SK-N-SH (cell line): ENCODE results near the gene KRT17. TPM values are rescaled to one million over a fixed set of nuclear protein-coding genes. Genes with fewer than 3 reads are reported as not detected.

ENCODE experiments used
- CTCF ChIA-PET: fragments of 300-600, 350-600 bp; formaldehyde crosslinking; extraction: SDS; loops from one replicate; lab custom pipeline; 2021; lab: Yijun Ruan, JAX
- POLR2A ChIA-PET: fragments of 350-600 bp; sonication (Branson Sonifier 250); formaldehyde crosslinking; extraction: SDS; loops from one replicate; lab custom pipeline; 2020; ENCODE audit warnings: antibody characterized with exemption, inconsistent platforms; lab: Yijun Ruan, JAX
- DNase-seq: peaks from one replicate; pipeline ENCODE4 v3.0.0; 2012
- H2AFZ ChIP-seq: fragments of 200-600 bp; sonication (generic); 2 replicates; pipeline ENCODE4 v1.8.1; 2016; ENCODE audit warnings: antibody characterized with exemption, mild to moderate bottlenecking, low read depth
- H3F3A ChIP-seq: fragments of 200-600 bp; sonication (generic); replicated peaks from 2 replicates; pipeline ENCODE3; 2016; ENCODE audit warnings: antibody characterized with exemption, mild to moderate bottlenecking; ENCODE audit not compliant: insufficient read depth
- H3K27ac ChIP-seq, 2 experiments: fragments of 200-500 bp in 1 of 2; fragments of 200-600 bp in 1 of 2; sonication (Bioruptor generic) in 1 of 2; sonication (generic), shearing (Covaris generic) in 1 of 2; 2 replicates each; pipeline versions ENCODE4 v1.5.1 to v1.6.1; 2014 to 2016; ENCODE audit warnings: low read depth in 2 of 2, inconsistent platforms in 1 of 2, low read length in 1 of 2, mild to moderate bottlenecking in 1 of 2, mixed read lengths in 1 of 2
- H3K27me3 ChIP-seq: fragments of 200-600 bp; sonication (generic), shearing (Covaris generic); 2 replicates; pipeline ENCODE4 v1.6.1; 2016; ENCODE audit warnings: mixed run types; ENCODE audit not compliant: insufficient read depth
- H3K36me3 ChIP-seq, 2 experiments: fragments of 200-500 bp in 1 of 2; fragments of 200-600 bp in 1 of 2; sonication (Bioruptor generic) in 1 of 2; sonication (generic) in 1 of 2; replicated peaks in 1 of 2; 2 replicates each; pipeline versions ENCODE3 to v1.5.1; 2014 to 2016; ENCODE audit warnings: low read length in 1 of 2, mild to moderate bottlenecking in 1 of 2; ENCODE audit not compliant: insufficient read depth in 2 of 2, control insufficient read depth in 1 of 2
- H3K4me1 ChIP-seq, 2 experiments: fragments of 200-500 bp in 1 of 2; fragments of 200-600 bp in 1 of 2; sonication (Bioruptor generic) in 1 of 2; sonication (generic), shearing (Covaris generic) in 1 of 2; 2 replicates each; pipeline versions ENCODE4 v1.5.1 to v1.6.1; 2014 to 2016; ENCODE audit warnings: low read depth in 1 of 2, low read length in 1 of 2, mixed run types in 1 of 2; ENCODE audit not compliant: insufficient read depth in 2 of 2, control insufficient read depth in 1 of 2
- H3K4me2 ChIP-seq: fragments of 200-600 bp; sonication (generic), shearing (Covaris generic); 2 replicates; pipeline ENCODE4 v1.6.1; 2017; ENCODE audit warnings: mixed run types
- H3K4me3 ChIP-seq, 2 experiments: fragments of 200-500 bp in 1 of 2; fragments of 200-600 bp in 1 of 2; sonication (Bioruptor generic) in 1 of 2; sonication (generic), shearing (Covaris generic) in 1 of 2; 2 replicates each; pipeline versions ENCODE4 v1.5.1 to v1.8.1; 2014 to 2016; ENCODE audit warnings: low read depth in 2 of 2, inconsistent platforms in 1 of 2, low read length in 1 of 2, mild to moderate bottlenecking in 1 of 2, mixed read lengths in 1 of 2, moderate library complexity in 1 of 2
- H3K79me2 ChIP-seq: fragments of 200-600 bp; sonication (generic); 2 replicates; pipeline ENCODE4 v1.8.1; 2017; ENCODE audit warnings: mild to moderate bottlenecking; ENCODE audit not compliant: insufficient read depth
- H3K9ac ChIP-seq: fragments of 200-600 bp; sonication (generic); 2 replicates; pipeline ENCODE4 v1.6.1; 2017; ENCODE audit warnings: mixed run types
- H3K9me2 ChIP-seq: fragments of 200-600 bp; sonication (generic); 2 replicates; pipeline ENCODE4 v1.6.1; 2017; ENCODE audit warnings: mixed run types
- H3K9me3 ChIP-seq: fragments of 200-600 bp; sonication (generic); 2 replicates; pipeline ENCODE4 v1.6.1; 2017; ENCODE audit warnings: mixed run types, mild to moderate bottlenecking, moderate library complexity
- H4K20me1 ChIP-seq: fragments of 200-600 bp; sonication (generic); 2 replicates; pipeline ENCODE4 v1.6.1; 2017; ENCODE audit warnings: mild to moderate bottlenecking, mixed run types; ENCODE audit not compliant: insufficient read depth
- CHD2 ChIP-seq: fragments of 150-350 bp; IDR thresholded peaks from 2 replicates; pipeline ENCODE4 v1.6.1; 2018; ENCODE audit warnings: low read length; ENCODE audit not compliant: partially characterized antibody
- CTCF ChIP-seq: fragments of 200-600 bp; sonication (generic); IDR thresholded peaks from 2 replicates; pipeline ENCODE4 v1.6.1; 2017; ENCODE audit warnings: antibody characterized with exemption, mild to moderate bottlenecking, moderate library complexity
- ELF1 ChIP-seq: IDR thresholded peaks from 2 replicates; pipeline ENCODE4 v1.4.0; 2012
- FOXJ3 ChIP-seq: sonication (generic); formaldehyde crosslinking; IDR thresholded peaks from 2 replicates; pipeline ENCODE4 v1.5.1; 2020; ENCODE audit warnings: mild to moderate bottlenecking, missing genetic modification reagents
- FOXM1 ChIP-seq: IDR thresholded peaks from 2 replicates; pipeline ENCODE4 v1.4.0; 2012; ENCODE audit warnings: low read depth, mild to moderate bottlenecking
- GATA2 ChIP-seq: sonication (generic); formaldehyde crosslinking; IDR thresholded peaks from 2 replicates; pipeline ENCODE4 v1.5.0; 2020; ENCODE audit warnings: mild to moderate bottlenecking, missing genetic modification reagents
- MAX ChIP-seq: IDR thresholded peaks from 2 replicates; pipeline ENCODE4 v1.4.0; 2012; ENCODE audit warnings: low read depth
- NFIC ChIP-seq: IDR thresholded peaks from 2 replicates; pipeline ENCODE4 v1.4.0; 2012; ENCODE audit warnings: borderline replicate concordance
- NRF1 ChIP-seq: IDR thresholded peaks from 2 replicates; pipeline ENCODE4 v1.6.1; 2012; ENCODE audit warnings: low read depth, mild to moderate bottlenecking, low read length
- REST ChIP-seq: IDR thresholded peaks from 2 replicates; pipeline ENCODE4 v1.6.1; 2012; ENCODE audit warnings: mild to moderate bottlenecking, low read depth, low read length, moderate library complexity
- RFX5 ChIP-seq: IDR thresholded peaks from 2 replicates; pipeline ENCODE4 v1.6.1; 2012; ENCODE audit warnings: mild to moderate bottlenecking, improper control_type of control experiment, low read length
- RXRA ChIP-seq: IDR thresholded peaks from 2 replicates; pipeline ENCODE4 v1.4.0; 2012; ENCODE audit warnings: low read depth, mild to moderate bottlenecking, borderline replicate concordance
- SMC3 ChIP-seq: IDR thresholded peaks from 2 replicates; pipeline ENCODE4 v1.6.1; 2012; ENCODE audit warnings: low read depth, low read length, improper control_type of control experiment
- TAF1 ChIP-seq: IDR thresholded peaks from 2 replicates; pipeline ENCODE4 v1.6.1; 2012; ENCODE audit warnings: low read depth, mild to moderate bottlenecking, low read length, moderate library complexity, borderline replicate concordance
- TEAD4 ChIP-seq: IDR thresholded peaks from 2 replicates; pipeline ENCODE4 v1.4.0; 2012; ENCODE audit warnings: mild to moderate bottlenecking, borderline replicate concordance; ENCODE audit not compliant: insufficient read depth
- USF1 ChIP-seq: IDR thresholded peaks from 2 replicates; pipeline ENCODE4 v1.4.0; 2012; ENCODE audit warnings: low read depth, borderline replicate concordance
- YY1 ChIP-seq: IDR thresholded peaks from 2 replicates; pipeline ENCODE4 v1.4.0; 2012; ENCODE audit warnings: low read depth, mild to moderate bottlenecking
- ZBTB33 ChIP-seq: IDR thresholded peaks from 2 replicates; pipeline ENCODE4 v1.4.0; 2012; ENCODE audit warnings: low read depth, borderline replicate concordance
- WGBS: methylation state at CpG from one replicate; pipeline ENCODE4 v1.1.6; 2017; ENCODE audit warnings: low lambda C conversion rate; 5-methylcytosine and 5-hydroxymethylcytosine counted together
- polyA plus RNA-seq, 3 experiments: library from polyadenylated mRNA; depleted of rRNA; stranded (reverse); fragments of >200 nt; gene quantifications; 2 replicates each; pipeline ENCODE4 v1.2.3, GENCODE V29; 2012
- TF ChIP-seq, protein P1 (sequence below): fragments of 150-350 bp; IDR thresholded peaks from 2 replicates; pipeline ENCODE4 v1.6.1; 2016; ENCODE audit warnings: mild to moderate bottlenecking, low read depth, low read length
- TF ChIP-seq, protein P2 (sequence below): IDR thresholded peaks from 2 replicates; pipeline ENCODE4; 2012

Gene KRT17
- polyA plus RNA-seq, 1 of the 3 experiments (the other 2 are of a cell fraction): 0.39 TPM

DNA sequence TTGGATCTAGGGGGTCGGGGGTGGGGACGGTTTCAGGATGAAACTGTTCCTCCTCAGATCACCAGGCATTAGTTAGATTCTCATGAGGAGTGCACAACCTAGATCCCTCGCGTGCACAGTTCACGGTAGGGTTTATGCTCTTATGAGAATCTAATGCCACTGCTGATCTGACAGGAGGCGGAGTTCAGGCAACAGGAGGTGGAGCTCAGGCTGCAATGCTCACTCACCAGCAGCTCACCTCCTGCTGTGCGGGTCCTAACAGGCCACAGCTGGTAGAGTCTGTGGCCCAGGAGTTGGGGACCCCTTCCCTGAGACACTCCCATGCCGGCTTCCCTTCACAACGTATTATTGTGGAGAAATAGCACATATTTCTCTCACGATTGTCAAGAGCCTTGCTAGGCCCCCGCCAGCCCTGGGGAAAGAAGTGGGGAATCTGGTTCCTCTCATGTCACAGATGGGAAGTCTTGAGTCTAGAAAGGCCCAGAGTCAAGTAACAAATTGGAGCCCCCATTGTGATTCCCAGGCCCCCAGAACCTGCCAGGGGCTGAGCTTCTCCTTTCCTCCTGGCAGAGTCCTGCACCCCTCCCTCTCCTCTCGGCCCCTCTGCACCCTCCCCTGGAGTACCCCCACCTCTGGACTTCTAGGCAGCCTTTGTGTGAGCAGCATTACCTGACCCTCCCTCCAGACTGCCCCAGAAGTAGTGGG, 31.6 kb downstream of the KRT17 start:
- H3K27ac ChIP-seq: no peak overlapping the region
- H3K79me2 ChIP-seq: no peaks in the 10 kb centered on the region
- H3K4me2 ChIP-seq: no peak overlapping the region
- no peak overlapping the region for H2AFZ ChIP-seq
- H4K20me1 ChIP-seq: no peaks in the 10 kb centered on the region
- H3K9me3 ChIP-seq: no peaks in the 10 kb centered on the region
- WGBS: 43% methylated on average over 9 of the region's 12 CpGs
- H3K4me3 ChIP-seq: no peak overlapping the region
- no peak for DNase-seq
- no peak overlapping the region for H3K9ac ChIP-seq
- no peaks in the 10 kb centered on the region for H3K36me3 ChIP-seq
- CTCF ChIA-PET: interaction anchor here (0.9 to 7.6 kb wide), 5 partner anchors 13 to 70 kb away, joined by 3 to 50 read pairs (median 6); no protein-coding TSS in a partner anchor
- POLR2A ChIA-PET: no interaction called here
- peaks cover 0 to 3% of the 10 kb centered on the region in 2 experiments; a peak in 1 of 4 replicates for H3K4me1 ChIP-seq
- H3F3A ChIP-seq: no peaks in the 10 kb centered on the region
- H3K27me3 ChIP-seq: peaks cover 40% of the 10 kb centered on the region
- TF ChIP-seq MAX (no peak), NFIC (no peak), RXRA (no peak), CTCF (no peak), CHD2 (no peak), SMC3 (no peak), REST (no peak), FOXJ3 (CRISPR knock-in tag) (no peak), RFX5 (no peak), ZBTB33 (no peak), ELF1 (no peak), YY1 (no peak), USF1 (no peak), GATA2 (CRISPR knock-in tag) (no peak), NRF1 (no peak), TAF1 (no peak), FOXM1 (no peak), TEAD4 (no peak)
- TF ChIP-seq, protein P1, sequence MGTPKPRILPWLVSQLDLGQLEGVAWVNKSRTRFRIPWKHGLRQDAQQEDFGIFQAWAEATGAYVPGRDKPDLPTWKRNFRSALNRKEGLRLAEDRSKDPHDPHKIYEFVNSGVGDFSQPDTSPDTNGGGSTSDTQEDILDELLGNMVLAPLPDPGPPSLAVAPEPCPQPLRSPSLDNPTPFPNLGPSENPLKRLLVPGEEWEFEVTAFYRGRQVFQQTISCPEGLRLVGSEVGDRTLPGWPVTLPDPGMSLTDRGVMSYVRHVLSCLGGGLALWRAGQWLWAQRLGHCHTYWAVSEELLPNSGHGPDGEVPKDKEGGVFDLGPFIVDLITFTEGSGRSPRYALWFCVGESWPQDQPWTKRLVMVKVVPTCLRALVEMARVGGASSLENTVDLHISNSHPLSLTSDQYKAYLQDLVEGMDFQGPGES: no peak
- TF ChIP-seq, protein P2, sequence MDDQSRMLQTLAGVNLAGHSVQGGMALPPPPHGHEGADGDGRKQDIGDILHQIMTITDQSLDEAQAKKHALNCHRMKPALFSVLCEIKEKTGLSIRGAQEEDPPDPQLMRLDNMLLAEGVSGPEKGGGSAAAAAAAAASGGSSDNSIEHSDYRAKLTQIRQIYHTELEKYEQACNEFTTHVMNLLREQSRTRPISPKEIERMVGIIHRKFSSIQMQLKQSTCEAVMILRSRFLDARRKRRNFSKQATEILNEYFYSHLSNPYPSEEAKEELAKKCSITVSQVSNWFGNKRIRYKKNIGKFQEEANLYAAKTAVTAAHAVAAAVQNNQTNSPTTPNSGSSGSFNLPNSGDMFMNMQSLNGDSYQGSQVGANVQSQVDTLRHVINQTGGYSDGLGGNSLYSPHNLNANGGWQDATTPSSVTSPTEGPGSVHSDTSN: no peak
- H3K9me2 ChIP-seq: no peaks in the 10 kb centered on the region
